Left ventricle myocardium inferior (tissue), 1 donor: ENCODE measurements around the gene CLDN18. TPM values are rescaled to one million over a fixed set of nuclear protein-coding genes. Genes with fewer than 3 reads are reported as not detected.

ENCODE experiments used
- DNase-seq: peaks from one replicate; pipeline ENCODE4 v3.0.0-alpha.2; 2020
- H3K27ac ChIP-seq: fragments of 200-600 bp; replicated peaks from 2 replicates; pipeline ENCODE4 v1.8.0; 2021
- H3K27me3 ChIP-seq: fragments of 200-600 bp; 2 replicates; pipeline ENCODE4 v1.8.0; 2021; ENCODE audit warnings: low read depth
- H3K36me3 ChIP-seq: fragments of 200-600 bp; 2 replicates; pipeline ENCODE4 v1.8.0; 2021
- H3K4me1 ChIP-seq: fragments of 200-600 bp; 2 replicates; pipeline ENCODE4 v1.8.0; 2021
- H3K4me3 ChIP-seq: fragments of 200-600 bp; 2 replicates; pipeline ENCODE4 v1.8.0; 2021; ENCODE audit warnings: mild to moderate bottlenecking, moderate library complexity
- H3K9me3 ChIP-seq: fragments of 200-600 bp; replicated peaks from 2 replicates; pipeline ENCODE4 v1.8.0; 2021
- CTCF ChIP-seq: fragments of 200-600 bp; IDR thresholded peaks from 2 replicates; pipeline ENCODE4 v1.8.0; 2021; ENCODE audit warnings: antibody characterized with exemption, mild to moderate bottlenecking, borderline replicate concordance
- intact Hi-C: fragments of 100-400 bp; cut with micrococcal nuclease; formaldehyde crosslinking; loops from one replicate; pipeline ENCODE4 v1.11.0; 2022
- total RNA-seq: library from RNA; stranded (reverse); fragmentation: NEBNext Ultra II Directional; extraction: Animal tissue kit (Norgen Biotek cat#: 25700); gene quantifications from one replicate; pipeline ENCODE4 v1.2.1, GENCODE V29; 2021
- donor health status: DM: no; HTN: yes; CAD: no; lungs with severe emphysema.

CLDN18 gene
- total RNA-seq, 1 donor from 2014 or later = not detected

- H3K27ac ChIP-seq = no peak overlapping the region
- DNase-seq = no peak
- no peak for TF ChIP-seq CTCF
- no peaks in the 10 kb centered on the region for H3K4me1 ChIP-seq
- H3K36me3 ChIP-seq = no peaks in the 10 kb centered on the region
- no peaks in the 10 kb centered on the region for H3K9me3 ChIP-seq
- H3K4me3 ChIP-seq = no peak overlapping the region
- intact Hi-C loops = no loop called here
- H3K27me3 ChIP-seq = no peaks in the 10 kb centered on the region
Observed at GRCh38 chr3:138033202-138033691, 23.3 kb downstream of the CLDN18 start.

GRCh38 chr3:138034918-138035317, 25.0 kb downstream of the CLDN18 start:
- intact Hi-C loops = no loop called here
- TF ChIP-seq CTCF = no peak

GRCh38 chr3:138036572-138036971, 26.6 kb downstream of the CLDN18 start:
- intact Hi-C loops = no loop called here
- no peak for TF ChIP-seq CTCF
- Histone ChIP-seq H3K36me3 (no peaks in the 10 kb centered on the region), H3K9me3 (no peaks in the 10 kb centered on the region), H3K27ac (no peak overlapping the region), H3K4me1 (no peaks in the 10 kb centered on the region), H3K4me3 (no peak overlapping the region), H3K27me3 (no peaks in the 10 kb centered on the region)
- no peak for DNase-seq

More at GRCh38 chr3:138034918-138035317, 25.0 kb downstream of the CLDN18 start:
- H3K36me3 ChIP-seq = no peaks in the 10 kb centered on the region
- no peaks in the 10 kb centered on the region for H3K9me3 ChIP-seq
- no peaks in the 10 kb centered on the region for H3K27me3 ChIP-seq
- H3K4me1 ChIP-seq = no peaks in the 10 kb centered on the region
- H3K4me3 ChIP-seq = no peak overlapping the region
- DNase-seq = no peak
- no peak overlapping the region for H3K27ac ChIP-seq

- no peak for TF ChIP-seq CTCF
- Histone ChIP-seq H3K4me3 (no peak overlapping the region), H3K36me3 (no peaks in the 10 kb centered on the region), H3K27ac (no peak overlapping the region), H3K27me3 (no peaks in the 10 kb centered on the region), H3K4me1 (no peaks in the 10 kb centered on the region), H3K9me3 (no peaks in the 10 kb centered on the region)
- intact Hi-C loops = no loop called here
- DNase-seq = no peak
Observed at GRCh38 chr3:138038725-138039462, 28.9 kb downstream of the CLDN18 start.

GRCh38 chr3:138042043-138042442, 32.1 kb downstream of the CLDN18 start:
- Histone ChIP-seq H3K4me3 (no peak overlapping the region), H3K4me1 (peaks cover 8% of the 10 kb centered on the region), H3K27me3 (no peaks in the 10 kb centered on the region), H3K36me3 (no peaks in the 10 kb centered on the region), H3K9me3 (no peaks in the 10 kb centered on the region), H3K27ac (no peak overlapping the region)
- no peak for DNase-seq
- intact Hi-C loops = no loop called here
- no peak for TF ChIP-seq CTCF
